ENCODE data around the gene IQSEC1.

Gene IQSEC1

DNA sequence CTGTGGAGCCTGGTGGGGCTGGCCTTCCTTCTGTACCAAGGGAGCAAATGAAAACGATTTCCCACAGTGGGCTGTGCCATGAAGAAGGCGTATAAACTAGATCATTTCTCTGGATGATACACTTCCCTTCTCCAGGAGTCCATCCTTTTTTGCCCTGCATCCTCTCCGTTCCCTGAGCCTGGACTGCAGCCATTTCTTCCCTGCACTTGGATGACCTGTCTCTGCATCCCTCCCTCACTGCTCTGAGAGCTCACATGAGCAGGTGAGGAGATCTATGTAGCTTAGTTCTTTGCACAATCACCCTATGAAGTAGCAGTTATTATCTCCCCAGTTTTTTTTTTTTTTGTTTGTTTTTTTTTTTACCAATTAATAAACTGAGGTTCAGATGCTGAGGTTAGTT, 46.7 kb downstream of the IQSEC1 start:
- no peaks in the 10 kb centered on the region for H3K9me3 ChIP-seq (ENCODE audit: control extremely low read depth in 1 of 5, control insufficient read depth in 4 of 5, insufficient read depth in 2 of 5, low read depth in 1 of 5, low read length in 4 of 5)
- H3K27ac ChIP-seq (ENCODE audit: insufficient read depth in 1 of 2, low read depth in 1 of 2, low read length in 2 of 2, poor library complexity in 1 of 2, severe bottlenecking in 2 of 2): no peak overlapping the region
- H3K36me3 ChIP-seq (ENCODE audit: control insufficient read depth in 4 of 4, insufficient read depth in 4 of 4, low read length in 3 of 4): no peaks in the 10 kb centered on the region
- POLR2A ChIA-PET: no interaction called here
- H3K27me3 ChIP-seq (replicated peaks in 2 of 5; ENCODE audit: control insufficient read depth in 4 of 5, insufficient read depth in 5 of 5, low read length in 4 of 5): no peaks in the 10 kb centered on the region
- WGBS (ENCODE audit: insufficient coverage): 95% methylated on average over 2 of the region's 3 CpGs
- H3K4me3 ChIP-seq (ENCODE audit: control insufficient read depth in 1 of 7, extremely low read depth in 1 of 7, insufficient read depth in 4 of 7, low read depth in 2 of 7, low read length in 6 of 7): no peak overlapping the region
- H3K4me1 ChIP-seq (ENCODE audit: control extremely low read depth in 1 of 4, control insufficient read depth in 4 of 4, insufficient read depth in 4 of 4, low read length in 3 of 4): peaks cover 0 to 2% (median under 1%) of the 10 kb centered on the region in 4 experiments
- CTCF ChIA-PET: interaction anchor here (0.6 to 3.0 kb wide), 2 partner anchors 19 to 41 kb away, joined by 3 to 7 read pairs; no protein-coding TSS in a partner anchor
- DNase-seq: no peak

DNA sequence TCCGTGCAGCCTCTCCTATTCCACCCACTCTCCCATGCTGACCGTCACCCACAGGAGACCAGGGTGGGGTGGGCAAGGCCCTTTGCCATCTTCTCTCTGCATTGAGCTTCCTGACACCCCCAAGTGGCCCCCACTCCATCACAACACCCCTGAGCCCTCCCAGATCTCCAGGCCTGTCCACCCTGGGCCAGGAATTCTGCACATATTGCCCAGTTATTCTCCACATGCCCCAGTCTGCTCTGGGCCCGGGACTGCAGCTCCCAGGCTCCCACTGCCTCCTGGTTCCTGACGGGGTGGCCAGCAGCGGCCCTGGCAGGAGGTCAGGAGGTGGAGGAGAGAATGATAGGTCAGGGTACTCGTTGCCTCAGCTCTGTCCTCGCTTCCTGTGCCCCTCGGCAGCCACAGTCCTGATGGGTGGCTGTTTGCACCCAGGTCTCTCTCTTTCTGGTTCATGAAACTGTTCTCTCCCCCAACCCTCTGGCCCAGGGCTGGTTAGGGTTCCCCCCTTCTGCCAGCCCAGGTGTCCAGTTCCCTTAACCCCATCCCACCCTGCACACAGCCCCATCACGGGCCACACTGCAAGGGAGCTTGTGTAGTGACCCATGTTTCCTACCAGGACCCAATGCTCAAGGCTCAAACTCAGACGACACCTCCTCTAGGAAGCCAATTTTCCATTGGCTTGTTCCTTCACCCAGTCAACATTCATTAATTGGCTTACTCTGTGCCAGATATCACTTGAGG, 47.3 kb downstream of the IQSEC1 start:
- POLR2A ChIA-PET: no interaction called here
- no peak for DNase-seq
- H3K4me1 ChIP-seq (ENCODE audit: control extremely low read depth in 1 of 4, control insufficient read depth in 4 of 4, insufficient read depth in 4 of 4, low read length in 3 of 4): peaks cover 0 to 8% (median 2%) of the 10 kb centered on the region in 4 experiments
- CTCF ChIA-PET: interaction anchor here (3.0 kb wide), 1 partner anchor 19 kb away, joined by 7 read pairs; no protein-coding TSS in a partner anchor
- H3K27ac ChIP-seq (ENCODE audit: insufficient read depth in 1 of 2, low read depth in 1 of 2, low read length in 2 of 2, poor library complexity in 1 of 2, severe bottlenecking in 2 of 2): no peak overlapping the region
- no peaks in the 10 kb centered on the region for H3K36me3 ChIP-seq (ENCODE audit: control insufficient read depth in 4 of 4, insufficient read depth in 4 of 4, low read length in 3 of 4)
- no peak overlapping the region for H3K4me3 ChIP-seq (ENCODE audit: control insufficient read depth in 1 of 7, extremely low read depth in 1 of 7, insufficient read depth in 4 of 7, low read depth in 2 of 7, low read length in 6 of 7)
- no peaks in the 10 kb centered on the region for H3K9me3 ChIP-seq (ENCODE audit: control extremely low read depth in 1 of 5, control insufficient read depth in 4 of 5, insufficient read depth in 2 of 5, low read depth in 1 of 5, low read length in 4 of 5)
- H3K27me3 ChIP-seq (replicated peaks in 2 of 5; ENCODE audit: control insufficient read depth in 4 of 5, insufficient read depth in 5 of 5, low read length in 4 of 5): no peaks in the 10 kb centered on the region
- 96% methylated on average over 10 of the region's 10 CpGs for WGBS (ENCODE audit: insufficient coverage)

DNA sequence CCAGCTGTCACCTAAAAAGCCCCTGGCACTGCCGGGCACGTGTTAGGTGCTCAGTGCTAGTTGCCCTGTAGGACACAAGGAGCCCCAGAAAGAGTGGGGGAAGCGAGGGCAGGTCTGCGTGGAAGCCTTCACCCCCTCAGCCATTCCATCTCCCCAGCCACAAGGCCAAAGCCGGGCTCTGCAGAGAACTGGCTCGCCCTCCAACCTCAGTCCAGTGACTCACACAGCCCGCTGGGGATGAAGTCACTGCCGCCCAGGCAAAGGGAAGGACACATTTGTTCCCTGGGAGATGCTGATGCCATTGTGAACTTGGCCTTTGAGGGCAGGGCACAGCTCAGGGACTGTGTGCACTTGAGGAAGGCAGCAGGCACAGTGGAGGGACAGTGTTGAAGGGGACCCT, 48.1 kb downstream of the IQSEC1 start:
- CTCF ChIA-PET: no interaction called here
- WGBS (ENCODE audit: insufficient coverage): 97% methylated on average over 6 of the region's 8 CpGs

DNA sequence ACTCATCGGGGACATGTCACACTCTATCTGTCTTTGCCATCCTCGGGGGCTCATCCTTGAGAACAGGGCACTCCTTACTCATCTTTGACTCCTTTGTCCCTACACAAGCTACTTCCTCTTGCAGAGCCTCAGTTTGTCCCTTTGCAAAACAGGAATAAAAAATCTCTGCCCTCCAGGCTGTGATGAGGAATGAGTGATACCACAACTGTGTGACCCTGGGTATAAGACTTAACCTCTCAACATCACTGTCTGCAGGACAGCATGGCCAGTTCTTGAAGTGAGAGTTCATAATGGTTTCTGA, 48.5 kb downstream of the IQSEC1 start:
- ChIA-PET POLR2A (no interaction called here), CTCF (no interaction called here)
- H3K27me3 ChIP-seq (replicated peaks in 2 of 5; ENCODE audit: control insufficient read depth in 4 of 5, insufficient read depth in 5 of 5, low read length in 4 of 5): no peaks in the 10 kb centered on the region
- WGBS (ENCODE audit: insufficient coverage): 93% methylated on average over 2 of the region's 2 CpGs
- H3K4me3 ChIP-seq (ENCODE audit: control insufficient read depth in 1 of 7, extremely low read depth in 1 of 7, insufficient read depth in 4 of 7, low read depth in 2 of 7, low read length in 6 of 7): no peak overlapping the region
- no peak overlapping the region for H3K27ac ChIP-seq (ENCODE audit: insufficient read depth in 1 of 2, low read depth in 1 of 2, low read length in 2 of 2, poor library complexity in 1 of 2, severe bottlenecking in 2 of 2)
- H3K9me3 ChIP-seq (ENCODE audit: control extremely low read depth in 1 of 5, control insufficient read depth in 4 of 5, insufficient read depth in 2 of 5, low read depth in 1 of 5, low read length in 4 of 5): no peaks in the 10 kb centered on the region
- H3K36me3 ChIP-seq (ENCODE audit: control insufficient read depth in 4 of 4, insufficient read depth in 4 of 4, low read length in 3 of 4): no peaks in the 10 kb centered on the region
- DNase-seq: no peak
- peaks cover 0 to 13% (median 4%) of the 10 kb centered on the region in 4 experiments for H3K4me1 ChIP-seq (ENCODE audit: control extremely low read depth in 1 of 4, control insufficient read depth in 4 of 4, insufficient read depth in 4 of 4, low read length in 3 of 4)

More for the DNA sequence above, 48.1 kb downstream of the IQSEC1 start:
- no peak overlapping the region for H3K4me3 ChIP-seq (ENCODE audit: control insufficient read depth in 1 of 7, extremely low read depth in 1 of 7, insufficient read depth in 4 of 7, low read depth in 2 of 7, low read length in 6 of 7)
- H3K36me3 ChIP-seq (ENCODE audit: control insufficient read depth in 4 of 4, insufficient read depth in 4 of 4, low read length in 3 of 4): no peaks in the 10 kb centered on the region
- DNase-seq: no peak
- POLR2A ChIA-PET: no interaction called here
- no peaks in the 10 kb centered on the region for H3K9me3 ChIP-seq (ENCODE audit: control extremely low read depth in 1 of 5, control insufficient read depth in 4 of 5, insufficient read depth in 2 of 5, low read depth in 1 of 5, low read length in 4 of 5)
- H3K4me1 ChIP-seq (ENCODE audit: control extremely low read depth in 1 of 4, control insufficient read depth in 4 of 4, insufficient read depth in 4 of 4, low read length in 3 of 4): peaks cover 0 to 13% (median 4%) of the 10 kb centered on the region in 4 experiments
- H3K27ac ChIP-seq (ENCODE audit: insufficient read depth in 1 of 2, low read depth in 1 of 2, low read length in 2 of 2, poor library complexity in 1 of 2, severe bottlenecking in 2 of 2): no peak overlapping the region
- no peaks in the 10 kb centered on the region for H3K27me3 ChIP-seq (replicated peaks in 2 of 5; ENCODE audit: control insufficient read depth in 4 of 5, insufficient read depth in 5 of 5, low read length in 4 of 5)

DNA sequence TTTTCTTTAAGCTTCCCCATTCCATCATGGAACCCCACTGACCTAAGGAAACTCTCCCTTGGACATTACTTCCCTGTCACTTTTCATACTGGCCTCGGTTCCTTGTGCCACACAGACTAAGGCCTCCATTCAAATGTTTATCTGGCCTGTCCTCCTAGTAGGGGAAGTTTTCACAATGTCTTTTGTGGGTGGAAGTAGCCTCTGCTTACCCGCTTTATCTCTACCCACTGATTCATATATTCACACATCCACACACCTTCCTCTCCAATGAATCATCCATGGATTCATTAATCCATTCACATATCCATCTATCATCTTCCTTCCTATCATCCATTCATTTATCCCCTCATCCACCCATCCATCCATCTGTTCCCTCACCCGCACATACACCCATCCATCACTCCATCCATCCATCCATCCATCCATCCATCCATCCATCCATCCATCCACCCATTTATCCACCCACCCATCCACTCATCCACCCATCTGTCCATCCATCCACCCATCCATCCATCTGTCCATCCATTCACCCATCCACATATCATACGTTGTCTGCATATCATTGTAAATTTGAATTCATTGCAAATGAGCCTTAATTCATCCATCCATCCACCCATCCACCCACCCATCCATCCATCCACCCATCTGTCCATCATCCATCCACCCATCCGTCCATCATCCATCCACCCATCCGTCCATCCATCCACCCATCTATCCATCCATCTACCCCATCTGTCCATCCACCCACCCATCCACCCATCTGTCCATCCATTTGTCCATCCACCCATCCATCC, 49.1 kb downstream of the IQSEC1 start:
- CTCF ChIA-PET: no interaction called here
- H3K4me1 ChIP-seq (ENCODE audit: control extremely low read depth in 1 of 4, control insufficient read depth in 4 of 4, insufficient read depth in 4 of 4, low read length in 3 of 4): peaks cover 3 to 13% (median 4%) of the 10 kb centered on the region in 4 experiments
- 93% methylated on average over 3 of the region's 6 CpGs for WGBS (ENCODE audit: insufficient coverage)

DNA sequence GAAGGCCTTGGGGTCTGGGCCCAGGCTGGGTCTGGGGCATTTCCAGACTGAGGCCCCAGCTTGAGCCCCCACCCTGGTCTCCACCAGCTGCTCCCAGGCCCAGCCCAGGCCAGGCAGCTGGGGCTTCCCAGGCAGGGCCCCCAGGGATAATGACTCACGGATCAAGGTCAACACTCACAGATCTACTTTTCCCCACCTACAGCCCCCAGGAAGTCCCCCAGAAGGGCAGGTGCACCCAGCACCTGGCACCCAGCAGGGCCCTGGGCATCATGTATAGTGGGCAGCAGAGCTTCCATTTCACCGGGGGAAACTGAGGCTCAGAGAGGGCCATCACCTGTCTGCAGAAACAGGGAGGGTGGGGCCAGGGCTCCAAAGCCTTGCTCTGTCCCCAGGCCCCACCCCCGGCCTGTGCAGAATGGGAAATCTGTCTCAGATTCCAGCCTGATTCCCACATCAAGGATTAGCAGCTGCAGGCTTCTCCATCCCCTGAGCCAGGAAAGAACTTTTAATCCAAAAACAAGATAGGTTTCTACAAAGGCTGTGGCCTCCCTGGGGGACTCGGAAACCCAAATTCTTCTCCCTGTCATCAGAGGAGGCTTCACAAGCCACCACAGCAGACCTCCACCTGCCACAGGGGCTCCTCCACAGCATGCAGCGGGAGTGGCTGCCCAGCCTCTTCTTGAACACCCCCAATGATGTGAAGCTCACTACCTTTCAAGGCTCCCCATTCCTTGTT, 49.8 kb downstream of the IQSEC1 start:
- 96% methylated on average over 3 of the region's 5 CpGs for WGBS (ENCODE audit: insufficient coverage)
- Histone ChIP-seq H3K4me3 (ENCODE audit: control insufficient read depth in 1 of 7, extremely low read depth in 1 of 7, insufficient read depth in 4 of 7, low read depth in 2 of 7, low read length in 6 of 7) (no peak overlapping the region), H3K36me3 (ENCODE audit: control insufficient read depth in 4 of 4, insufficient read depth in 4 of 4, low read length in 3 of 4) (no peaks in the 10 kb centered on the region), H3K27me3 (replicated peaks in 2 of 5; ENCODE audit: control insufficient read depth in 4 of 5, insufficient read depth in 5 of 5, low read length in 4 of 5) (no peaks in the 10 kb centered on the region), H3K27ac (ENCODE audit: insufficient read depth in 1 of 2, low read depth in 1 of 2, low read length in 2 of 2, poor library complexity in 1 of 2, severe bottlenecking in 2 of 2) (no peak overlapping the region), H3K9me3 (ENCODE audit: control extremely low read depth in 1 of 5, control insufficient read depth in 4 of 5, insufficient read depth in 2 of 5, low read depth in 1 of 5, low read length in 4 of 5) (no peaks in the 10 kb centered on the region), H3K4me1 (ENCODE audit: control extremely low read depth in 1 of 4, control insufficient read depth in 4 of 4, insufficient read depth in 4 of 4, low read length in 3 of 4) (peaks cover 4 to 19% (median 8%) of the 10 kb centered on the region in 4 experiments)
- DNase-seq: no peak
- CTCF ChIA-PET: interaction anchor here (0.8 to 1.0 kb wide), 2 partner anchors 24 to 39 kb away, joined by 3 read pairs; no protein-coding TSS in a partner anchor
- POLR2A ChIA-PET: no interaction called here

More for the DNA sequence above, 49.1 kb downstream of the IQSEC1 start:
- no peak for DNase-seq
- POLR2A ChIA-PET: no interaction called here
- Histone ChIP-seq H3K27me3 (replicated peaks in 2 of 5; ENCODE audit: control insufficient read depth in 4 of 5, insufficient read depth in 5 of 5, low read length in 4 of 5) (no peaks in the 10 kb centered on the region), H3K36me3 (ENCODE audit: control insufficient read depth in 4 of 4, insufficient read depth in 4 of 4, low read length in 3 of 4) (no peaks in the 10 kb centered on the region), H3K27ac (ENCODE audit: insufficient read depth in 1 of 2, low read depth in 1 of 2, low read length in 2 of 2, poor library complexity in 1 of 2, severe bottlenecking in 2 of 2) (no peak overlapping the region), H3K9me3 (ENCODE audit: control extremely low read depth in 1 of 5, control insufficient read depth in 4 of 5, insufficient read depth in 2 of 5, low read depth in 1 of 5, low read length in 4 of 5) (no peaks in the 10 kb centered on the region), H3K4me3 (ENCODE audit: control insufficient read depth in 1 of 7, extremely low read depth in 1 of 7, insufficient read depth in 4 of 7, low read depth in 2 of 7, low read length in 6 of 7) (no peak overlapping the region)
